Astrocyte (in vitro differentiated cells and primary cell): ENCODE measurements around the gene CSMD2. TPM values are rescaled to one million over a fixed set of nuclear protein-coding genes. Genes with fewer than 3 reads are reported as not detected.
"Not testable (repeated sequence)": the region's sequence is repeated elsewhere in the genome, so short reads cannot be mapped to it uniquely, and the experiment has no call there.

Experiments used
- DNase-seq: peaks from one replicate; pipeline ENCODE4 v3.0.0-alpha.2; 2010; ENCODE audit warnings: low read depth
- FAIRE-seq: peaks from 2 replicates; lab custom pipeline; 2011; peaks lifted over from hg19 to GRCh38; lab: Jason Lieb, UNC
- H2AFZ ChIP-seq: 2 replicates; pipeline ENCODE4 v1.6.0; 2012; ENCODE audit warnings: low read depth, low read length, inconsistent platforms
- H3K27ac ChIP-seq: 2 replicates; pipeline ENCODE4 v1.5.1; 2011; ENCODE audit warnings: low read depth, low read length, inconsistent platforms
- H3K27me3 ChIP-seq: 2 replicates; pipeline ENCODE4 v1.6.0; 2011; ENCODE audit warnings: low read length, inconsistent platforms; ENCODE audit not compliant: insufficient read depth
- H3K36me3 ChIP-seq: 2 replicates; pipeline ENCODE4 v1.5.1; 2011; ENCODE audit warnings: low read length, inconsistent platforms; ENCODE audit not compliant: insufficient read depth
- H3K4me1 ChIP-seq: 2 replicates; pipeline ENCODE4 v1.5.1; 2011; ENCODE audit warnings: low read length, inconsistent platforms; ENCODE audit not compliant: insufficient read depth
- H3K4me2 ChIP-seq: 2 replicates; pipeline ENCODE4 v1.6.0; 2012; ENCODE audit warnings: low read length, inconsistent platforms
- H3K4me3 ChIP-seq: 2 replicates; pipeline ENCODE4 v1.5.1; 2011; ENCODE audit warnings: low read depth, mild to moderate bottlenecking, low read length, inconsistent platforms; ENCODE audit not compliant: insufficient read depth
- H3K79me2 ChIP-seq: 2 replicates; pipeline ENCODE4 v1.6.0; 2012; ENCODE audit warnings: mild to moderate bottlenecking, low read length, inconsistent platforms; ENCODE audit not compliant: insufficient read depth
- H3K9ac ChIP-seq: 2 replicates; pipeline ENCODE4 v1.6.0; 2012; ENCODE audit warnings: mild to moderate bottlenecking, low read length, inconsistent platforms
- H3K9me3 ChIP-seq: 2 replicates; pipeline ENCODE4 v1.5.1; 2012; ENCODE audit warnings: low read depth, mild to moderate bottlenecking, low read length, inconsistent platforms; ENCODE audit not compliant: insufficient read depth
- H4K20me1 ChIP-seq: 2 replicates; pipeline ENCODE4 v1.6.0; 2012; ENCODE audit warnings: low read length, inconsistent platforms; ENCODE audit not compliant: insufficient read depth
- H3K27ac Mint-ChIP-seq: one replicate; pipeline ENCODE4 v1.8.0; 2021; ENCODE audit warnings: mild to moderate bottlenecking, mixed read lengths; ENCODE audit not compliant: unreplicated experiment
- H3K27me3 Mint-ChIP-seq: one replicate; pipeline ENCODE4 v1.8.0; 2021; ENCODE audit warnings: low read depth, mixed read lengths; ENCODE audit not compliant: unreplicated experiment
- H3K36me3 Mint-ChIP-seq: one replicate; pipeline ENCODE4 v1.8.0; 2021; ENCODE audit warnings: low read depth, mixed read lengths; ENCODE audit not compliant: unreplicated experiment
- H3K4me1 Mint-ChIP-seq: one replicate; pipeline ENCODE4 v1.8.0; 2021; ENCODE audit warnings: low read depth, mixed read lengths; ENCODE audit not compliant: unreplicated experiment
- H3K4me3 Mint-ChIP-seq: one replicate; pipeline ENCODE4 v1.8.0; 2021; ENCODE audit warnings: mild to moderate bottlenecking, moderate library complexity, mixed read lengths; ENCODE audit not compliant: unreplicated experiment
- H3K9me3 Mint-ChIP-seq: one replicate; pipeline ENCODE4 v1.8.0; 2021; ENCODE audit warnings: mild to moderate bottlenecking, mixed read lengths; ENCODE audit not compliant: unreplicated experiment
- CTCF ChIP-seq: IDR thresholded peaks from 2 replicates; pipeline ENCODE4 v1.5.1; 2011; ENCODE audit warnings: low read depth, mild to moderate bottlenecking, inconsistent platforms, low read length, moderate library complexity; ENCODE audit not compliant: insufficient read depth
- EZH2 ChIP-seq: IDR thresholded peaks from 2 replicates; pipeline ENCODE4 v1.6.1; 2012; ENCODE audit warnings: mild to moderate bottlenecking, low read length, inconsistent platforms; ENCODE audit not compliant: insufficient read depth
- total RNA-seq: library from RNA; stranded (reverse); gene quantifications from 2 replicates; pipeline ENCODE4 v1.2.1, GENCODE V29; 2021

The CSMD2 gene
- total RNA-seq, 1 donor from 2014 or later = 11.1 TPM

- Histone ChIP-seq H3K9me3 (no peaks in the 10 kb centered on the region), H3K27ac (no peak overlapping the region), H3K4me3 (no peak overlapping the region), H3K4me2 (no peak overlapping the region), H3K9ac (no peak overlapping the region), H2AFZ (no peak overlapping the region), H4K20me1 (no peaks in the 10 kb centered on the region), H3K36me3 (peaks cover 3% of the 10 kb centered on the region), H3K4me1 (no peaks in the 10 kb centered on the region), H3K27me3 (no peaks in the 10 kb centered on the region), H3K79me2 (no peaks in the 10 kb centered on the region)
- peaks cover 5% of the 10 kb centered on the region for H3K27me3 Mint-ChIP-seq
- no peak overlapping the region for H3K27ac Mint-ChIP-seq
- no peak overlapping the region for H3K4me3 Mint-ChIP-seq
- DNase-seq (no peak), FAIRE-seq (no peak)
- peaks cover 8% of the 10 kb centered on the region for H3K36me3 Mint-ChIP-seq
- TF ChIP-seq EZH2 = no peak
- TF ChIP-seq CTCF = no peak
- no peaks in the 10 kb centered on the region for H3K4me1 Mint-ChIP-seq
- peaks cover 2% of the 10 kb centered on the region for H3K9me3 Mint-ChIP-seq
These were observed 649.9 kb downstream of the CSMD2 start for GRCh38 chr1:33515112-33515511.

DNA sequence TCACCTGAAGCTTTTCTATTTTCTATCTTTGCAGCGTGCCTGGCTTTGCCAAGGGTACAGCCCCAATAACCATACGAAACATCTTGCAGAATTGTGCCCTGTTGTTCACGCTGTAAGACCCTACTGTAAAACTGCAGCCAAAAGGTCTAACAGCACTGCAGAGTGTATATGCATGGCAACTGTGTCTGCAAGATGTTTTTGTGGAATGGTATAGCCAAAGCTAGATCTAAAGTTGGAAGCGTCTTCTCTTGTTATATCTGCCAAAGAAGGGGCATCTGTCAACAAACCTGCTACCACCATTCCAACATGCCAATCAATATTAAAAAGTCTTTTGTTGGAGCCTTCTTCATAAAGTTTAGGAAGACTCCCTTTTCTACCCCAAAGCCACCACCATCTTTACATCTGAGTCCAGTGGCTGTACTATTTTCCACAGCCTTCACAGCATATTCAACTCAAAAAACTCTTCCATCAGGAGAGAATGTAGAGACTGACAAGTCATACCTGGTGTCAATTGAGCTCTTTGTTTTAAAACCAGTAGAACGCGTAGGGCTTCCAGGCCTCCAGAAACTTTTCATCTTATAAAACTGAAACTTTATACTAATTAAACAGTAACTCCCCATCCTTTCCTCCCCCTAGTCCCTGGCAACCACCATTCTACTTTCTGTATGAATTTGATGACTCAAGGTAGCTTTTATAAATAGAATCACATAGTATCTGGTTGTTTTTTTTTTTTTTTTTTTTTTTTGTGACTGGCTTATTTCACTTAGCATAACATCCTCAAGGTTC lies 652.6 kb downstream of the CSMD2 start:
- H2AFZ ChIP-seq = no peak overlapping the region
- Mint-ChIP-seq H3K4me1 (no peaks in the 10 kb centered on the region), H3K9me3 (peaks cover 2% of the 10 kb centered on the region), H3K4me3 (no peak overlapping the region), H3K27me3 (peaks cover 5% of the 10 kb centered on the region), H3K27ac (no peak overlapping the region), H3K36me3 (peaks cover 8% of the 10 kb centered on the region)
- H3K79me2 ChIP-seq = no peaks in the 10 kb centered on the region
- no peak overlapping the region for H3K4me3 ChIP-seq
- H3K9ac ChIP-seq = no peak overlapping the region
- no peak overlapping the region for H3K4me2 ChIP-seq
- peaks cover 1% of the 10 kb centered on the region for H3K36me3 ChIP-seq
- DNase-seq (no peak), FAIRE-seq (no peak)
- no peak overlapping the region for H3K27ac ChIP-seq
- H3K9me3 ChIP-seq = no peaks in the 10 kb centered on the region
- no peak for TF ChIP-seq CTCF
- TF ChIP-seq EZH2 = no peak
- H3K4me1 ChIP-seq = no peaks in the 10 kb centered on the region
- no peaks in the 10 kb centered on the region for H4K20me1 ChIP-seq
- no peaks in the 10 kb centered on the region for H3K27me3 ChIP-seq

DNA sequence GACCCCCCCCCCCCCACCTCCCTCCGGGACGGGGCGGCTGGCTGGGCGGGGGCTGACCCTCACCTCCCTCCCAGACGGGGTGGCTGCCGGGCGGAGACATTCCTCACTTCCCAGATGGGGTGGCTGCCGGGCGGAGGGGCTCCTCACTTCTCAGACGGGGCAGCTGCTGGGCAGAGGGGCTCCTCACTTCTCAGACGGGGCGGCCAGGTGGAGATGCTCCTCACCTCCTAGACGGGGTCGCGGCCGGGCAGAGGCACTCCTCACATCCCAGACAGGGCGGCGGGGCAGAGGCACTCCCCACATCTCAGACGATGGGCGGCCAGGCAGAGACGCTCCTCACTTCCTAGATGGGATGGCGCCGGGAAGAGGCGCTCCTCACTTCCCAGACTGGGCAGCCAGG lies 655.8 kb downstream of the CSMD2 start:
- H3K27me3 ChIP-seq, H3K9me3 ChIP-seq, H3K36me3 Mint-ChIP-seq, H2AFZ ChIP-seq, H3K27ac ChIP-seq, H3K4me2 ChIP-seq, FAIRE-seq, H3K4me1 Mint-ChIP-seq, H3K4me3 Mint-ChIP-seq, H3K27ac Mint-ChIP-seq, H3K79me2 ChIP-seq, H3K4me3 ChIP-seq, H3K9ac ChIP-seq, H3K4me1 ChIP-seq, H4K20me1 ChIP-seq, H3K36me3 ChIP-seq, H3K27me3 Mint-ChIP-seq, H3K9me3 Mint-ChIP-seq, DNase-seq: not testable (repeated sequence)
